Hepatocyte (in vitro differentiated cells): ENCODE results near the gene AKIP1.

Experiments
- CTCF ChIP-seq: fragments of 200-600 bp; sonication (generic); IDR thresholded peaks from 2 replicates; pipeline ENCODE4 v1.5.1; 2016; ENCODE audit warnings: antibody characterized with exemption, mild to moderate bottlenecking; ENCODE audit not compliant: poor library complexity
- EZH2 ChIP-seq: fragments of 200-600 bp; sonication (generic); IDR thresholded peaks from 2 replicates; pipeline ENCODE4 v1.6.1; 2016; ENCODE audit warnings: antibody characterized with exemption, mild to moderate bottlenecking, borderline replicate concordance
- EZH2phosphoT487 ChIP-seq: fragments of 200-600 bp; sonication (generic); IDR thresholded peaks from one replicate; pipeline ENCODE4 v1.6.1; 2018; ENCODE audit warnings: antibody characterized with exemption, mild to moderate bottlenecking, low read depth, moderate library complexity; ENCODE audit not compliant: unreplicated experiment, severe bottlenecking

- TF ChIP-seq CTCF = no peak
- no peak for TF ChIP-seq EZH2
- TF ChIP-seq EZH2phosphoT487 = no peak
Measured at GRCh38 chr11:8871171-8871775, 39.7 kb upstream of the AKIP1 start.
